ENCODE measurements around the gene NPIPB4.
"Not testable (repeated sequence)": the region's sequence is repeated elsewhere in the genome, so short reads cannot be mapped to it uniquely, and the experiment has no call there.

The NPIPB4 gene

DNA sequence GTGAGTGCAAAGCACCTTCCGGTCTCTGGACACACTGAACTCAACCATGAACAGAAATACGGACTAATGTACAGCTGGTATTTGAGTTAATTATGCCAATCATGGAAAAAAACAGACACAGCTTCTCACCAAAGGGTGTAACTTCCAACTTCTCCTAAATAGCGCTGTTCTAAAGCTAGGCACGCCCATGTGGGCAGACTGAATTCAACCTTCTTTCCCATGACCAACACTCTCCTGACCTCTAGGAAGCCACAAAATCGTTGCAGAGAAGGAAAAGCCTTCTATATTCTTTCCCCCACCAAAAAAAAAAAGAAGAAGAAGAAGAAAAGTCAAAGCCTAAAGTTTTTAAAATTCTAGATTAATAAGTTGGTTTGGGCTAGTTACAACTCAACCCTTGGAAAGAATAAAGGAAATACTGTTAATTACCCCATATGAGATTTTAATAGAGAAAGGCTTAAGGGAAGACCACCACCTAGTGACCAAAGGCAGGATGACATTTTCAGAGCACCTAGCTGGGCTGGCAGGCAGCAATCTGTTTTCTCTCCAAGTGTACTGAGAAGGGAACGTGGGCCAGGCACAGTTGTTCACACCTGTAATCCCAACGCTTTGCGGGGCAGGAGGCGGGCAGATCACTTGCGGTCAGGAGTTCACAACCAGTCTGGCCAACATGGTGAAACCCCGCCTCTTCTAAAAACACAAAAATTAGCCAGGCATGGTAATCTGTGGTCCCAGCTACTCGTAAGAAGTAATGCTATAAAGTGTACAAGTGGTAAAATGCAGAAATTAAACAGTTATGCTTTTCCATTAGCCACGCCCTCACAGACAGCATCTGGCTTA, 55.8 kb downstream of the NPIPB4 start:
- TF ChIP-seq, protein P1, sequence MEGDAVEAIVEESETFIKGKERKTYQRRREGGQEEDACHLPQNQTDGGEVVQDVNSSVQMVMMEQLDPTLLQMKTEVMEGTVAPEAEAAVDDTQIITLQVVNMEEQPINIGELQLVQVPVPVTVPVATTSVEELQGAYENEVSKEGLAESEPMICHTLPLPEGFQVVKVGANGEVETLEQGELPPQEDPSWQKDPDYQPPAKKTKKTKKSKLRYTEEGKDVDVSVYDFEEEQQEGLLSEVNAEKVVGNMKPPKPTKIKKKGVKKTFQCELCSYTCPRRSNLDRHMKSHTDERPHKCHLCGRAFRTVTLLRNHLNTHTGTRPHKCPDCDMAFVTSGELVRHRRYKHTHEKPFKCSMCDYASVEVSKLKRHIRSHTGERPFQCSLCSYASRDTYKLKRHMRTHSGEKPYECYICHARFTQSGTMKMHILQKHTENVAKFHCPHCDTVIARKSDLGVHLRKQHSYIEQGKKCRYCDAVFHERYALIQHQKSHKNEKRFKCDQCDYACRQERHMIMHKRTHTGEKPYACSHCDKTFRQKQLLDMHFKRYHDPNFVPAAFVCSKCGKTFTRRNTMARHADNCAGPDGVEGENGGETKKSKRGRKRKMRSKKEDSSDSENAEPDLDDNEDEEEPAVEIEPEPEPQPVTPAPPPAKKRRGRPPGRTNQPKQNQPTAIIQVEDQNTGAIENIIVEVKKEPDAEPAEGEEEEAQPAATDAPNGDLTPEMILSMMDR (IDR thresholded peaks at IDR 0.05; ENCODE audit: extremely low read depth, insufficient read depth, missing control alignments), result peak; percentile 50
- in situ Hi-C loops (cut with MboI; ENCODE audit: low pct_unique_long_range_greater_than_20kb, low sequenced_read_pairs, unreplicated experiment), result loop anchor here (25.0 kb wide), 1 partner anchor 161 kb away; the partner anchor contains the start of gene UQCRC2
- DNase-seq (ENCODE audit: low spot score), result not testable (repeated sequence)

DNA sequence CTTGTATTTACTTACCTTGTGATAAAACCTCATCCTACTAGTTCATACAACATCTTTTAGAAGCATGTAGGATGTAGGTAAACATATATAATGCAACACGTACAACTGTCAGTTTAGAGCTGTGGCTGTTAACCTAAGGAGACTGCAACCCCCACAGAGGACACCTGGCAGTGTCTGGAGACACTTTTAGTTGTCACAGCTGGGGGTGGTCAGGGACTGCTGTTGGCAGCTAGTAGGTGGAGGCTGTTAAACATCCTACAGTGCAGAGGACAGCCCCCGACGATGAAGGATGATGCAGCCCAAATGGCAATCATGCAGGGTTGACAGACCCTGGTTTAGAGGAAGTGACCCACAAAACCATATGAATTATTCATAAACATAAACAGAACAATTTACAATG, 59.0 kb downstream of the NPIPB4 start:
- DNase-seq (ENCODE audit: low spot score); in situ Hi-C loops (cut with MboI; ENCODE audit: low pct_unique_long_range_greater_than_20kb, low sequenced_read_pairs, unreplicated experiment): not testable (repeated sequence)

DNA sequence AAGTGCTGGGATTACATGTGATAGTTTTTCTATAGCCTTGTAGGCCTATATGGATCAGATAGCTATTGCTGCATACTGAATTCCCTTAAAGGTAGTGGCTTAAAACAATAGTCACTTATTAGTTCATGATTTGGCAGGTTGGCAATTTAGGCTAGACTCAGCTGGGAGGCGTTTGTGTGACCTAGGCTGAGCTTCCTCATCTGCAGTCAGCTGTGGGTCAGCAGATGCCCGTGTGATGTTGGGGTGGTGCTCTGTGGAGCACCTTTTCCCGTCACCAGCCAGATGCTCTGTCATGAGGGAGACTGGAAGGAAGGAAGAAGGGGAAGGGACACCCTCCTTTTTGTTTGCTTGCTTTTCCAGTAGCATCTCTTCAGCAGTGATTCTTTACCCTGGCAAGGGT, 64.2 kb downstream of the NPIPB4 start:
- in situ Hi-C loops (cut with MboI; ENCODE audit: low pct_unique_long_range_greater_than_20kb, low sequenced_read_pairs, unreplicated experiment); DNase-seq (ENCODE audit: low spot score): not testable (repeated sequence)

DNA sequence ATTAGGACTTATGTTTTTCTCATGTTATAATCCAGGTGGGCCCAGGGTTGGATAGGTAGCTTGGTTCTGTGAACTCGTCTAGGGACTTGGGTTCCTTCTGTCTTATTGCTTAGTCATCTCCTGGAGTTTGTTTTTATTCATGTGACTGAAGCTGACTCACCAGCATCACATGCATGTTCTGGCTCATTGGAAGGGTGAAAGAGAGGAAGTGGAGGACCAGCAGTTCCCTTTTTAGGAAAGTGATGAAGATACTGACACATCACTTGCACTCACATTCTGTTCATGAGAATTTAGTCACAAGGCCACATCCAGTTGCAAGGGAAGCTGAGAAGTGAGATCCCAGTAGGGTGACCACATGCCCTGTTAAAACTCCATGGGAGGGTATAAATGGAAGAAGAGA, 67.0 kb downstream of the NPIPB4 start:
- DNase-seq (ENCODE audit: low spot score); in situ Hi-C loops (cut with MboI; ENCODE audit: low pct_unique_long_range_greater_than_20kb, low sequenced_read_pairs, unreplicated experiment): not testable (repeated sequence)
